D341Med (cell line): ENCODE data around the gene TOX3.

Source experiments
- DNase-seq: peaks from one replicate; pipeline ENCODE4 v3.0.0; 2012; ENCODE audit warnings: low spot score

TOX3 gene

DNA sequence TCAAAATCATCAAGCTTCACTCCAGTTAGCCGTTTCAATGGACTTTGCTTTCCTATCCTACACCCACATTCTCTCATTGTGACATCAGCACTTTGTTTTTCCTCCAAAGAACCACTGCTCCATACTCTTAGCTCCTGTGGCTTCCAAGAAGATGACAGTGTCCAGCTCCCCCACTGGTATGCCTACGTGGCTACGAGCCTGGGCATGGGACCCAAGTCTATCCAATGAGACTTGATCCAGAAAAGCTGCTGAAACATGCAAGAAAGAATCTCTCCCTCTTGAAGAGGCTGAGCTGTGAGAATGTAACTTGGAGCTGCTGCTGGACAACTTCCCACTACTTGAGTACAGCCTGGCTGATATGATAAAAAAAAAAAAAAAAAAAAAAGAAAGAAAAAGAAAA lies 9.4 kb downstream of the TOX3 start:
- no peak for DNase-seq

DNA sequence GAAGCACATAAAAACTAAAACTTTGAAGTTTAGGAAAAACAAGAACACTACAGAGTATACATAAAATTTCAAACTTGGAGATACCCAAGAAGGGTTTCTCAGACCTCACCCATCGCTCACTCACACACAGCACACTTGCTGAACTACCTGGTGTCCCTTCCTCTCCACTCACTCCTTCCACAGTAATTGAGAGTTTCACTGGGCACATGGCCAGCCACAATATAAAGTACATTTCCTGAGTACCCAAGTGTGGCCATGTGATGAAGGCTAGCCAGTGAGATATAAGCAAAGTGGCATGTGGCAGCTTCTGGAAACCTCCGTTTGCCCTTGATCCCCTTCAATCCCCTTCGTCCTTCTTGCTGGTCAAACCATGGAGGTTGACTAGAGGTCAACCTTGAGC lies 11.9 kb downstream of the TOX3 start:
- DNase-seq: no peak

- DNase-seq: no peak
These were observed 13.6 kb downstream of the TOX3 start for GRCh38 chr16:52533296-52533695.

- DNase-seq: no peak
These were observed 14.6 kb downstream of the TOX3 start for GRCh38 chr16:52532384-52532783.

DNA sequence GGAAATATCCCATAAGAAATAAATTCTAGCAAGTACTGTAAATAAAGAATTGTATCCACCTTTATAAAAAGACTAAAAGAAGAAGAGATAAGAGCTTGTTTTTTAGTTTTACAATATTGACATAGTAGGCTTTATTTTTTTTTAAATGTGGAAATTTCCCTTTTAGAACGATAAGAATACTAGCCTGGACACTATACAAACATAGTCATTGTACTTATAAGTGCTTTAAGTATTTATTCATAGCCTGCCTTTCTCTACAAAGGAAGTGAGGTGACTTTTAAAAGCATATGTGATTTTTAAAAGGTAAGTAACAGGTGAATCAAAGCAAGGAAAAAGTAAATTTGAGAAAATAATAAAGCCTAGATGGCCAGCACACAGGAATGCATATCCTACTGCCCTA lies 17.7 kb downstream of the TOX3 start:
- DNase-seq: no peak

- DNase-seq: no peak
These were observed 18.4 kb downstream of the TOX3 start for GRCh38 chr16:52528393-52529065.

- no peak for DNase-seq
These were observed 20.1 kb downstream of the TOX3 start for GRCh38 chr16:52526830-52527229.

DNA sequence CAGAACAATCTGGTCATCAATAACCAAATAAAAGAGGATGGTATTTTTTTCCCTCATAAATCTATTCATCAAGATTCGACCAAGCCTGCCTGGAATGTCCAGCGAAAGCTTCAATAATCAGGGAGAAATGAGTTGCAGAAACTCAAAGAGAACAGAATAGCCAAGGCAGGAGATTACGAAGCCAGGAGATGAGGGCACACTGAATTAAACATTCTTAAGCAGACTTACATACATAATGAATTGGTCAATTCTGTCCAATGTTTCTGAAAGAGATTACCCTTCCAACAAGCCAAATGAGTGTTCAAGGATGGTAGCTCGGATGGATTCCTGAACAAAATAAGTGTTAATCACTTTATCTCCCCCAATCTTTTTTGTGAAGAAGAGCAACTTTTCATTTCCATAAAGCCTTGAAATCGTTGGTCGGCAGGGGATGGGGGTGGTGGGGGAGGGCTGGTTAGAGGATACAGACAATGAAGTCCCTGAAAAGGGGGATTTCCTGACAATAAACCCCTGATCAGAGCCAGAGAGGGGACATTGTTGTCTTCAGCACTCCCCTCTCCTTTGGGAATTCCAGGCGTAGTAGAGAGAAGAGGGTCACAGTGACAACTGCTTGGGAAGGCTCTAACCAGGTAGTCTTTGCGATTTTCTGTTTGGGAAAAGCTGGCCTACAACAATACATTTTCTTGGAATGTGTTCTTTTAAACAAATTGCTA lies 20.7 kb downstream of the TOX3 start:
- no peak for DNase-seq

DNA sequence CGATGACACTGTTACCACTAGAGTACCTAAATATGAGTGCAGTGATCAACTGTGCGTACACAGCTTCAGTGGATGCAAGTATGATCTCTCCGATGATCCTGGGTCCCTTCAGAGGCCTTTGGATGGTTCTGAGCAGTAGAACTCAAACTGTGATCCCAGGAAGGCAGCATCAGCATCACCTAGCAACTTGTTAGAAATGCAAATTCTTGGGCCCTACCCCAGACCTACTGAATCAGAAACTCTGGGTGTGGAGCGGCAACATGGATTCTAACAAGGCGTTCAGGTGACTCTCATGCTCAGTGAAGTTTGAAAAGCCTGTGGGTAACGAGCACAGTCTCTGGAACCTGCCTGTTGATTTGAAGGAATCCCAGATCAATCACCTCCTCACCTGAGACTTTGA lies 25.4 kb downstream of the TOX3 start:
- DNase-seq: no peak

DNA sequence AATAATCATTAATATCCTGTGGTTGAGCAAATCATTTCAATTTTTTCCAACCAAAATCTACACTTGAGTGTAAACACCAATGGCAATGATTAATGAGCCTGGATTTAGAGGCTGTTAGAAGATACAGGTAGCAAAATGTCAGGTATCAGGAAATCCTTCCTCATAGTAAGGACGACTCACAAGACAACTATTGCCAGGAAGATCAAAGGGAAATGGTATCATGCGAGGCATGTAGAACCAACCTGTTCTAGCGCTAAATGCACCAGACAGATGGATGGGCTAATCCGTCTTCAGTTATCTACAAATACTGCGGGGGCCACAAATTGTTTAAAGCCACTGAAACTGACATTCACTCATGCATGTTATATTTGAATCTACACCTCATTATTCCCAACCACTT lies 28.1 kb downstream of the TOX3 start:
- no peak for DNase-seq

GRCh38 chr16:52515068-52515671 lies 31.8 kb downstream of the TOX3 start:
- DNase-seq: no peak

GRCh38 chr16:52512297-52512987 lies 34.5 kb downstream of the TOX3 start:
- DNase-seq: no peak

DNA sequence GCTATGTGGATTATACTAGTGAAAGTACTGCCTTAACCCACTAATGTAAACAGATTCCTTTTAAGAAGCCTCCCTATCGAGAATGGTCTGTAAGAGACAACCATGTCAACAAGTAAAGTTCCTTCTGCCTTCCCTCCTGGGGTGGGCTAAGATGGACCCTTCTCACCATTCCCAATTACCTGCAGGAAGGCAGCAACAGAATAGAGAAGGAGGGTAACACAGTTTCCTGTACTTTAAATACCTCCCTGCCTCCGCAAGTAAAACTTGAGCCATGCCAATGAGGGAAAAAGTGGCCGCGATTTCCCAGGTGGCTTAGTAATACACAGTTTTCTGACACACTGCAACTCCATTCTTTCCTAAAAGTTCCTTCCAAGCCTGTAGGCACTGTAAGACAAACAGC lies 45.2 kb downstream of the TOX3 start:
- no peak for DNase-seq

GRCh38 chr16:52500963-52501362 lies 46.0 kb downstream of the TOX3 start:
- no peak for DNase-seq

GRCh38 chr16:52499060-52499440 lies 47.9 kb downstream of the TOX3 start:
- DNase-seq: no peak

GRCh38 chr16:52498328-52499059 lies 48.4 kb downstream of the TOX3 start:
- no peak for DNase-seq

- no peak for DNase-seq
These were observed 49.7 kb downstream of the TOX3 start for GRCh38 chr16:52497067-52497816.

GRCh38 chr16:52496051-52496876 lies 50.7 kb downstream of the TOX3 start:
- no peak for DNase-seq

DNA sequence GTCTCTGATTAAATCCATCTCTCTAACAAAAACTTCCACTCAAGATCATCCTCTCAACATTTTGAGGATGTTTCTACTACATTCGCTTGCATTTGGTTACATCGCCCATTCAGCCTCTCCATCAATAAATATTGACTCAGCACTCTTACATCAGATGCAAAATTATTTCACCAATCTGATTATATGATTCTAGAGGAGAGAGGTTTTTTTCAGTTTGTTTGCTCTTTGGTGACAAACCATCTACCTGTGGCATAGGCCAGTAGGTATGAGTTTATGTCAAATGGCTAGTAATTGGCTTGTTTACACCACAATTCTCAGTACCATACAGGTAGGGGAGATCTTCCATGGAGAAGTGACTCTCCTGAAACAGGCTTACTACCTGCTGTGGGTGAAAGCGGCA lies 52.3 kb downstream of the TOX3 start:
- no peak for DNase-seq

DNA sequence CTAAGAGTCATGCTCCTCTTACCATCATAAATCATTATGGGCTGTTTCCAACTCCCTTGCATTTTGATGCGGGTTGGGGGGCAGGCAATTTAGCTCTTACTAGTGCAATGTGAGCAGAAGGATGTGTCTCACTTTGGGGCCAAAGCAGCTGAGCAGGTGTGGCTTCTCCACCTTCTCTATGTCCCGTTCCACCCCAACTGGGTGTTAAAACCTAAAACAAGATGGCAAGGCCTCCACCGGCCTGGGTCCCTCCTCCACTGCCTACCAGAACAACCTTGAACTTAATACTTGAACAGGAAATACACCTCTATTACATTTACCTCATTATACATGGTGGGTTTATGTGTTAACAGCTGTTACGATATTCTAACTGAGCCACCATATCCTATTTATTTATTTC lies 52.8 kb downstream of the TOX3 start:
- DNase-seq: no peak
